Adrenal gland (tissue), 12 donors: ENCODE measurements around the gene NAA38. TPM values are rescaled to one million over a fixed set of nuclear protein-coding genes. Genes with fewer than 3 reads are reported as not detected.

ENCODE experiments used
- DNase-seq, 7 donors: peaks; one replicate each; pipeline ENCODE4 v3.0.0-alpha.2; 2019 to 2020
- H3K27ac ChIP-seq, 5 donors: fragments of 200-600 bp; sonication (generic) in 4 of 5; 1 replicate in 3 of 5; 2 replicates in 2 of 5; pipeline versions ENCODE4 v1.5.1 to v1.8.0; 2016 to 2020; ENCODE audit warnings: mild to moderate bottlenecking in 1 of 5
- H3K27me3 ChIP-seq: fragments of 200-600 bp; 2 replicates; pipeline ENCODE4 v1.8.0; 2021
- H3K36me3 ChIP-seq, 2 donors: fragments of 200-600 bp; replicated peaks in 1 of 2; 1 replicate in 1 of 2; 2 replicates in 1 of 2; pipeline versions ENCODE4 v1.5.1 to v1.8.0; 2018 to 2022
- H3K4me1 ChIP-seq, 2 donors: fragments of 200-600 bp; replicated peaks in 1 of 2; 1 replicate in 1 of 2; 2 replicates in 1 of 2; pipeline versions ENCODE4 v1.5.1 to v1.8.0; 2018 to 2021
- H3K4me3 ChIP-seq, 4 donors: fragments of 200-600 bp; sonication (generic) in 3 of 4; one replicate each; pipeline ENCODE4 v1.5.1; 2016 to 2018
- H3K9me3 ChIP-seq, 3 donors: fragments of 200-600 bp; sonication (generic) in 1 of 3; replicated peaks in 1 of 3; 1 replicate in 2 of 3; 2 replicates in 1 of 3; pipeline versions ENCODE4 v1.5.1 to v1.8.0; 2016 to 2021
- CTCF ChIP-seq, 6 experiments: fragments of 450-650 bp in 4 of 6; fragments of 200-600 bp in 2 of 6; sonication (generic) in 1 of 6; IDR thresholded peaks; 1 replicate in 5 of 6; 2 replicates in 1 of 6; pipeline versions ENCODE4 v1.5.1 to v1.8.0; 2016 to 2021; ENCODE audit warnings: antibody characterized with exemption in 6 of 6, mild to moderate bottlenecking in 2 of 6, moderate library complexity in 1 of 6
- POLR2A ChIP-seq, 2 donors: fragments of 450-650 bp; IDR thresholded peaks; one replicate each; pipeline ENCODE4 v1.6.1; 2017; ENCODE audit warnings: antibody characterized with exemption in 2 of 2, mild to moderate bottlenecking in 2 of 2, moderate library complexity in 1 of 2
- WGBS, 4 donors: extraction: QIAGEN DNeasy Blood & Tissue Kit in 2 of 4; methylation state at CpG; one replicate each; pipeline versions ENCODE4 v1.1.5 to v1.1.7; 2013 to 2017; 5-methylcytosine and 5-hydroxymethylcytosine counted together
- intact Hi-C, 2 donors: fragments of 100-400 bp; cut with DNase I; formaldehyde crosslinking; loops; one replicate each; pipeline versions ENCODE4 v1.14.1 to v1.15.0; 2022 to 2023
- polyA plus RNA-seq, 3 donors: library from polyadenylated mRNA; stranded (reverse); fragments of 200-250 nt in 2 of 3; fragments of 350-450 nt in 1 of 3; fragmentation: Illumina TruSeq in 1 of 3; extraction: RNeasy Lipid Tissue Mini Kit (QIAGEN cat#74804) in 1 of 3; gene quantifications; one replicate each; pipeline ENCODE4 v1.2.3, GENCODE V29; 2013 to 2014
- total RNA-seq, 9 donors: library from RNA; depleted of rRNA in 4 of 9; stranded (reverse); fragments of >200 nt in 4 of 9; fragments of 120-200 nt in 1 of 9; fragmentation: NEBNext Ultra II Directional in 1 of 9; extraction: Animal tissue kit (Norgen Biotek cat#: 25700) in 1 of 9; gene quantifications; one replicate each; pipeline versions ENCODE4 v1.1.0 to v1.2.4, GENCODE V29; 2013 to 2023
- donor health status: healthy with polysubstance abuse.
- donor health status: Bipolar disorder and iron deficiency.
- donor health status: DM: yes; HTN: yes; CAD: no.
- donor health status: DM: no; HTN: no; CAD: no.
- donor health status: DM: no; HTN: no; CAD: no.
- donor health status: DM: yes; HTN: yes; CAD: no.

Gene NAA38
- total and polyA plus RNA-seq, 12 donors: 34.5 to 424 (median 128) TPM

GRCh38 chr17:7843536-7844291 is 13.6 kb downstream of the NAA38 start:
- DNase-seq: peak; percentile 82 to 92 (median 89)
- intact Hi-C loops: no loop called here
- Histone ChIP-seq H3K4me3 (peak overlapping the region in 3 of 4 donors; percentile 62 to 82 (median 62)), H3K27ac (peak overlapping the region; percentile 98 to 99 (median 99)), H3K36me3 (peaks cover 0 to 28% of the 10 kb centered on the region in 2 donors), H3K4me1 (peaks cover 17 to 36% of the 10 kb centered on the region in 2 donors), H3K9me3 (no peaks in the 10 kb centered on the region), H3K27me3 (no peaks in the 10 kb centered on the region)
- WGBS, 4 donors: 0 to 1% (median 0%) methylated on average over 23 to 61 of the region's 61 CpGs
- TF ChIP-seq CTCF (IDR thresholded peaks at IDR 0.05) (no peak), POLR2A (IDR thresholded peaks at IDR 0.05) (peak; percentile 72 to 79)

- H3K27me3 ChIP-seq: no peaks in the 10 kb centered on the region
- no peaks in the 10 kb centered on the region for H3K9me3 ChIP-seq
- peak overlapping the region; percentile 98 to 99 (median 99) for H3K27ac ChIP-seq
- H3K36me3 ChIP-seq: peaks cover 0 to 26% of the 10 kb centered on the region in 2 donors
- WGBS, 4 donors: 0% methylated on average over 5 to 17 of the region's 17 CpGs
- DNase-seq: no peak
- TF ChIP-seq POLR2A (IDR thresholded peaks at IDR 0.05) (no peak), CTCF (IDR thresholded peaks at IDR 0.05) (no peak)
- intact Hi-C loops: no loop called here
- peaks cover 17 to 37% of the 10 kb centered on the region in 2 donors for H3K4me1 ChIP-seq
- H3K4me3 ChIP-seq: peak overlapping the region in 3 of 4 donors; percentile 62 to 82 (median 62)
Measured at GRCh38 chr17:7843257-7843535, 14.2 kb downstream of the NAA38 start.

- DNase-seq: peak; percentile 78 to 91 (median 87)
- TF ChIP-seq POLR2A (IDR thresholded peaks at IDR 0.05) (peak; percentile 36 to 74), CTCF (IDR thresholded peaks at IDR 0.05) (peak in 1 of 6 experiments; percentile 7)
- H3K27ac ChIP-seq: peak overlapping the region; percentile 98 to 99 (median 99)
- H3K9me3 ChIP-seq: no peaks in the 10 kb centered on the region
- 0 to 1% (median 0%) methylated on average over 15 to 47 of the region's 47 CpGs for WGBS, 4 donors
- H3K27me3 ChIP-seq: no peaks in the 10 kb centered on the region
- H3K36me3 ChIP-seq: peaks cover 0 to 20% of the 10 kb centered on the region in 2 donors
- intact Hi-C loops: no loop called here
- H3K4me1 ChIP-seq: peaks cover 22 to 40% of the 10 kb centered on the region in 2 donors
- peak overlapping the region in 3 of 4 donors; percentile 62 to 82 (median 62) for H3K4me3 ChIP-seq
Measured at GRCh38 chr17:7842380-7843256, 14.7 kb downstream of the NAA38 start.

GRCh38 chr17:7841915-7842379 is 15.4 kb downstream of the NAA38 start:
- DNase-seq: peak; percentile 92 to 96 (median 93)
- Histone ChIP-seq H3K27me3 (no peaks in the 10 kb centered on the region), H3K27ac (peak overlapping the region; percentile 98 to 99 (median 99)), H3K4me3 (peak overlapping the region in 3 of 4 donors; percentile 53 to 82 (median 62)), H3K9me3 (no peaks in the 10 kb centered on the region), H3K36me3 (peaks cover 0 to 13% of the 10 kb centered on the region in 2 donors), H3K4me1 (peaks cover 28 to 47% of the 10 kb centered on the region in 2 donors)
- WGBS, 4 donors: 1% methylated on average over 44 to 46 of the region's 46 CpGs; no CpG with 5 or more reads in 2 of the 4 donors
- peak in 4 of 6 experiments; percentile 17 to 35 (median 22) for TF ChIP-seq CTCF (IDR thresholded peaks at IDR 0.05)
- TF ChIP-seq POLR2A (IDR thresholded peaks at IDR 0.05): no peak
- intact Hi-C loops: no loop called here
